Measurements from ENCODE around the gene LPIN2. TPM values are rescaled to one million over a fixed set of nuclear protein-coding genes. Genes with fewer than 3 reads are reported as not detected.

The LPIN2 gene
- total and polyA plus RNA-seq, 2 of the 4 experiments (the other 2 are of a cell fraction): 16.2 to 21.9 TPM

DNA sequence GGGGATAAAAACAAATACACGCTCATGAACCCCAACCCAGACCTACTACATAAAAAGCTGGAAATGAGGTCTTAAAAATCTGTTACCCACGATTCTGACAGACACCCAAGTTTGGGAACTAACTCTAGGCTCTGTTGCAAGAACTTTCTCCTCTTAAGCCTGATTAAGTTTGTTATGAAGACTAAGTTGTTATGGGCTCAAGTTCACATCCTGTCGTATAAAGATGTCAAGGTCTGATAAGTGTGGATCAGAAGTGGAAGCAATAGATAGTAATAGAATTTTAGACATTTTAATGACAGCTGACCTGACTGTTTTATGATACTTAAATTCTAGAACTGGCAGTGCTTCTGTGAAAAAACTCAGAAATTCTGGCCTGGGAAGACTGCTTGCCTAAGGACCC lies 43.2 kb downstream of the LPIN2 start:
- POLR2A ChIA-PET (ENCODE audit: unreplicated experiment): interaction anchor here (0.5 kb wide), 1 partner anchor 10 kb away, joined by 3 read pairs; no protein-coding TSS in a partner anchor
- Histone ChIP-seq H4K91ac (ENCODE audit: insufficient read depth, low read depth, low read length) (no peak overlapping the region), H2AK5ac (ENCODE audit: low read depth, low read length) (no peak overlapping the region), H3K79me1 (ENCODE audit: low read depth in 1 of 2, low read length in 2 of 2) (peaks cover 51 to 87% of the 10 kb centered on the region in 2 experiments), H3K14ac (replicated peaks; ENCODE audit: low read depth, low read length) (0 out of 2 replicates have a peak overlapping the region, but pooled peaks have one; percentile 8), H3K56ac (ENCODE audit: extremely low read depth, insufficient read depth, low read length) (no peak overlapping the region), H3K18ac (ENCODE audit: low read depth, low read length) (no peak overlapping the region), H2BK5ac (ENCODE audit: low read depth, low read length, poor library complexity, severe bottlenecking) (no peak overlapping the region), H2AK9ac (replicated peaks; ENCODE audit: low read depth, low read length, poor library complexity) (no peak overlapping the region), H3K4ac (ENCODE audit: low read depth, low read length) (no peak overlapping the region), H2BK120ac (ENCODE audit: low read depth, low read length) (no peak overlapping the region), H3K9me3 (ENCODE audit: control insufficient read depth, insufficient read depth, low read length) (no peaks in the 10 kb centered on the region), H3K4me3 (ENCODE audit: insufficient read depth, low read depth, low read length) (no peak overlapping the region), H2AFZ (replicated peaks; ENCODE audit: low read length, poor library complexity) (no peak overlapping the region), H3K9me1 (ENCODE audit: insufficient read depth, low read length) (peaks cover 16% of the 10 kb centered on the region), H3K4me2 (ENCODE audit: low read depth, low read length) (no peak overlapping the region), H3K9ac (ENCODE audit: low read depth, low read length) (no peak overlapping the region), H3K36me3 (ENCODE audit: control insufficient read depth, insufficient read depth, low read length) (peaks cover 4% of the 10 kb centered on the region; the same call in 1 of the 2 replicates), H4K8ac (ENCODE audit: low read depth in 2 of 2, low read length in 2 of 2) (no peak overlapping the region), H4K5ac (ENCODE audit: low read depth, low read length) (no peak overlapping the region), H2BK15ac (ENCODE audit: low read depth, low read length) (no peak overlapping the region), H2BK20ac (ENCODE audit: low read depth, low read length) (no peak overlapping the region), H3K27me3 (ENCODE audit: control insufficient read depth, insufficient read depth, low read length) (no peaks in the 10 kb centered on the region), H3K23ac (ENCODE audit: low read depth, low read length) (no peak overlapping the region), H4K20me1 (ENCODE audit: insufficient read depth, low read length) (peaks cover 42% of the 10 kb centered on the region), H3K27ac (ENCODE audit: insufficient read depth, low read length) (no peak overlapping the region), H3K4me1 (ENCODE audit: control insufficient read depth, insufficient read depth, low read length) (peaks cover 12% of the 10 kb centered on the region)
- BruUV-seq (replicated peaks): no TSS peak
- TF ChIP-seq RCOR1 (IDR thresholded peaks at IDR 0.05; ENCODE audit: insufficient replicate concordance, low read length) (no peak), FOS (IDR thresholded peaks at IDR 0.05; ENCODE audit: low read depth, low read length) (no peak), BHLHE40 (IDR thresholded peaks at IDR 0.05; ENCODE audit: low read depth, low read length) (no peak), POLR2A (IDR thresholded peaks at IDR 0.05; ENCODE audit: low read depth, low read length) (no peak), CEBPB (IDR thresholded peaks at IDR 0.05; ENCODE audit: low read depth, low read length) (no peak), NFE2L2 (IDR thresholded peaks at IDR 0.05; ENCODE audit: low read depth, low read length) (no peak), CHD1 (IDR thresholded peaks at IDR 0.05; ENCODE audit: low read depth, low read length) (no peak)
- in situ Hi-C loops (cut with MboI; ENCODE audit: low sequenced_read_pairs): no loop called here
- intact Hi-C loops (cut with micrococcal nuclease): no loop called here
- dilution Hi-C loops (cut with HindIII; ENCODE audit: low sequenced_read_pairs, unreplicated experiment): no loop called here
- DNase-seq: no peak
- WGBS, 2 experiments (ENCODE audit: extremely low coverage in 2 of 2, insufficient read length in 1 of 2): no CpG with 5 or more reads among the region's 3 CpGs
- CTCF ChIA-PET: no interaction called here
- ATAC-seq (ENCODE audit: low read depth): no peak

Data from IMR-90 (cell line).